ENCODE data around the gene NCOA1. TPM values are rescaled to one million over a fixed set of nuclear protein-coding genes. Genes with fewer than 3 reads are reported as not detected.

The NCOA1 gene
- total and polyA plus RNA-seq, 4 donors = 6.5 to 26.6 (median 16.3) TPM

DNA sequence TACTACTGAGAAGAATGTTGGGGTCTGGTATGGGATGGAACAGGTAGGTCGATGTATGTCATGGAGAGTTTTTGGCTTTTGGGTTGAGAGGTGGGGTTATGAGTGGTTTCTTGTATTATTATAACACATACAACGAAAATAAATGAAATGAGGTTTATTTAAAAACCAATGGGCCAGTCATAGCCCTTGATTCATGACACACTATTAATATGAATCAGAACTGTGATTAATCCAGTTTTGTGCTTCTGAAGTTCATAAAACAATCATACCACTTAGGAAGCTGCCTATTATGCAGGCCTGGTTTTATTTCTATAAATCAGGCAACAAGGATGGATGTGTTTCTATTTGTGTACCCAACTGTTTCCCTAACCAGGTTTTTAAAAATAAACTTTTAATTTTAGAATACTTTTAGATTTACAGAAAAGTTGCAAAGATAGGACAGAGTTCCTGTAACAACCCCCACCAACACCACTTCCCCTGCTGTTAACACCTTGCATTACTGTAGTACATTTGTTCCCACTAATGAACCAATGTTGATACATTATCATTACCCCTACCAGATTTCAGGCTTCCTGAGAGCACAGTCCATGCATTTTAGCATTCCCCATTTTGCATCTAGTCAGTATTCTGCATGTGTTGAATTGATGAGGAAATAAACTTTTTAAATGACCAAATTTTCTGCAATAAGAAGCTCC lies 37.5 kb upstream of the NCOA1 start:
- no peaks in the 10 kb centered on the region for H3K27me3 ChIP-seq (ENCODE audit: control insufficient read depth in 4 of 4, insufficient read depth in 4 of 4, low read length in 3 of 4)
- 90% methylated on average over 2 of the region's 2 CpGs for WGBS
- TF ChIP-seq YY1 (IDR thresholded peaks at IDR 0.05) (no peak), FOXA2 (IDR thresholded peaks at IDR 0.05) (no peak), JUND (IDR thresholded peaks at IDR 0.05) (no peak), HNF4G (IDR thresholded peaks at IDR 0.05) (no peak), EGR1 (IDR thresholded peaks at IDR 0.05; ENCODE audit: low read depth in 2 of 2) (no peak), TAF1 (conservative IDR thresholded peaks at IDR 0.05) (no peak), SP1 (IDR thresholded peaks at IDR 0.05) (no peak)
- TF ChIP-seq, protein P1, sequence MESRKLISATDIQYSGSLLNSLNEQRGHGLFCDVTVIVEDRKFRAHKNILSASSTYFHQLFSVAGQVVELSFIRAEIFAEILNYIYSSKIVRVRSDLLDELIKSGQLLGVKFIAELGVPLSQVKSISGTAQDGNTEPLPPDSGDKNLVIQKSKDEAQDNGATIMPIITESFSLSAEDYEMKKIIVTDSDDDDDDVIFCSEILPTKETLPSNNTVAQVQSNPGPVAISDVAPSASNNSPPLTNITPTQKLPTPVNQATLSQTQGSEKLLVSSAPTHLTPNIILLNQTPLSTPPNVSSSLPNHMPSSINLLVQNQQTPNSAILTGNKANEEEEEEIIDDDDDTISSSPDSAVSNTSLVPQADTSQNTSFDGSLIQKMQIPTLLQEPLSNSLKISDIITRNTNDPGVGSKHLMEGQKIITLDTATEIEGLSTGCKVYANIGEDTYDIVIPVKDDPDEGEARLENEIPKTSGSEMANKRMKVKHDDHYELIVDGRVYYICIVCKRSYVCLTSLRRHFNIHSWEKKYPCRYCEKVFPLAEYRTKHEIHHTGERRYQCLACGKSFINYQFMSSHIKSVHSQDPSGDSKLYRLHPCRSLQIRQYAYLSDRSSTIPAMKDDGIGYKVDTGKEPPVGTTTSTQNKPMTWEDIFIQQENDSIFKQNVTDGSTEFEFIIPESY (IDR thresholded peaks at IDR 0.05) = no peak
- TF ChIP-seq, protein P2, sequence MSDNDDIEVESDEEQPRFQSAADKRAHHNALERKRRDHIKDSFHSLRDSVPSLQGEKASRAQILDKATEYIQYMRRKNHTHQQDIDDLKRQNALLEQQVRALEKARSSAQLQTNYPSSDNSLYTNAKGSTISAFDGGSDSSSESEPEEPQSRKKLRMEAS (IDR thresholded peaks at IDR 0.05) = no peak
- TF ChIP-seq, protein P3, sequence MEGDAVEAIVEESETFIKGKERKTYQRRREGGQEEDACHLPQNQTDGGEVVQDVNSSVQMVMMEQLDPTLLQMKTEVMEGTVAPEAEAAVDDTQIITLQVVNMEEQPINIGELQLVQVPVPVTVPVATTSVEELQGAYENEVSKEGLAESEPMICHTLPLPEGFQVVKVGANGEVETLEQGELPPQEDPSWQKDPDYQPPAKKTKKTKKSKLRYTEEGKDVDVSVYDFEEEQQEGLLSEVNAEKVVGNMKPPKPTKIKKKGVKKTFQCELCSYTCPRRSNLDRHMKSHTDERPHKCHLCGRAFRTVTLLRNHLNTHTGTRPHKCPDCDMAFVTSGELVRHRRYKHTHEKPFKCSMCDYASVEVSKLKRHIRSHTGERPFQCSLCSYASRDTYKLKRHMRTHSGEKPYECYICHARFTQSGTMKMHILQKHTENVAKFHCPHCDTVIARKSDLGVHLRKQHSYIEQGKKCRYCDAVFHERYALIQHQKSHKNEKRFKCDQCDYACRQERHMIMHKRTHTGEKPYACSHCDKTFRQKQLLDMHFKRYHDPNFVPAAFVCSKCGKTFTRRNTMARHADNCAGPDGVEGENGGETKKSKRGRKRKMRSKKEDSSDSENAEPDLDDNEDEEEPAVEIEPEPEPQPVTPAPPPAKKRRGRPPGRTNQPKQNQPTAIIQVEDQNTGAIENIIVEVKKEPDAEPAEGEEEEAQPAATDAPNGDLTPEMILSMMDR (IDR thresholded peaks at IDR 0.05; ENCODE audit: low read depth, low read length, missing input control) = no peak
- TF ChIP-seq, protein P4, sequence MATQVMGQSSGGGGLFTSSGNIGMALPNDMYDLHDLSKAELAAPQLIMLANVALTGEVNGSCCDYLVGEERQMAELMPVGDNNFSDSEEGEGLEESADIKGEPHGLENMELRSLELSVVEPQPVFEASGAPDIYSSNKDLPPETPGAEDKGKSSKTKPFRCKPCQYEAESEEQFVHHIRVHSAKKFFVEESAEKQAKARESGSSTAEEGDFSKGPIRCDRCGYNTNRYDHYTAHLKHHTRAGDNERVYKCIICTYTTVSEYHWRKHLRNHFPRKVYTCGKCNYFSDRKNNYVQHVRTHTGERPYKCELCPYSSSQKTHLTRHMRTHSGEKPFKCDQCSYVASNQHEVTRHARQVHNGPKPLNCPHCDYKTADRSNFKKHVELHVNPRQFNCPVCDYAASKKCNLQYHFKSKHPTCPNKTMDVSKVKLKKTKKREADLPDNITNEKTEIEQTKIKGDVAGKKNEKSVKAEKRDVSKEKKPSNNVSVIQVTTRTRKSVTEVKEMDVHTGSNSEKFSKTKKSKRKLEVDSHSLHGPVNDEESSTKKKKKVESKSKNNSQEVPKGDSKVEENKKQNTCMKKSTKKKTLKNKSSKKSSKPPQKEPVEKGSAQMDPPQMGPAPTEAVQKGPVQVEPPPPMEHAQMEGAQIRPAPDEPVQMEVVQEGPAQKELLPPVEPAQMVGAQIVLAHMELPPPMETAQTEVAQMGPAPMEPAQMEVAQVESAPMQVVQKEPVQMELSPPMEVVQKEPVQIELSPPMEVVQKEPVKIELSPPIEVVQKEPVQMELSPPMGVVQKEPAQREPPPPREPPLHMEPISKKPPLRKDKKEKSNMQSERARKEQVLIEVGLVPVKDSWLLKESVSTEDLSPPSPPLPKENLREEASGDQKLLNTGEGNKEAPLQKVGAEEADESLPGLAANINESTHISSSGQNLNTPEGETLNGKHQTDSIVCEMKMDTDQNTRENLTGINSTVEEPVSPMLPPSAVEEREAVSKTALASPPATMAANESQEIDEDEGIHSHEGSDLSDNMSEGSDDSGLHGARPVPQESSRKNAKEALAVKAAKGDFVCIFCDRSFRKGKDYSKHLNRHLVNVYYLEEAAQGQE (IDR thresholded peaks at IDR 0.05) = no peak
- no peaks in the 10 kb centered on the region for H3K36me3 ChIP-seq (ENCODE audit: control insufficient read depth in 4 of 4, insufficient read depth in 3 of 4, low read depth in 1 of 4, low read length in 3 of 4)
- H3K4me1 ChIP-seq (ENCODE audit: control insufficient read depth in 4 of 4, insufficient read depth in 4 of 4, low read length in 3 of 4) = no peaks in the 10 kb centered on the region
- H3K9ac ChIP-seq (ENCODE audit: low read depth in 1 of 2, low read length in 2 of 2) = no peak overlapping the region
- H3K4me3 ChIP-seq (ENCODE audit: low read depth in 1 of 3, low read length in 3 of 3) = no peak overlapping the region
- no peak overlapping the region for H3K27ac ChIP-seq (ENCODE audit: low read depth in 1 of 2, low read length in 2 of 2)
- H3K9me3 ChIP-seq (ENCODE audit: control insufficient read depth in 4 of 4, low read length in 3 of 4) = peaks cover 0 to 11% (median 3%) of the 10 kb centered on the region in 4 donors
- no peak for DNase-seq (ENCODE audit: low spot score)

DNA sequence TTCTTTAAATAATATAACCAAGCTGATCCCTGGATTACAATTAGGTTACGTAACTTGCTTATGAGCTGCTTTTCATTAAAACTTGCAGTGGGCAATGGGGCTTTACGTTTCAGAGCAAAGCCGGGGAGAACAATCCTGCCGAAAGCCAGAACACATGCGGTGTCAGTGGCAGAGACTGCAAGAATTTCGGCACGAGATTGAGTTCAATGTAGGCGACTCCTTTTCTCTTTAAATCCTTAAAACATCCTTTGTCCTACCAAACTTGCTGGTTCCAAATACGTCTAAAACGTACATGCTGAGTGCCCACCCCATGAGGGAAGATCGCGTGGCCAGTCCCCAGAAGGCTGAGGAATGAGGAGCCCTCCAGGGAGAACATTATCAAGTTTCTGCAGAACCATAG lies 36.8 kb upstream of the NCOA1 start:
- H3K27me3 ChIP-seq (ENCODE audit: control insufficient read depth in 4 of 4, insufficient read depth in 4 of 4, low read length in 3 of 4) = no peaks in the 10 kb centered on the region
- H3K36me3 ChIP-seq (ENCODE audit: control insufficient read depth in 4 of 4, insufficient read depth in 3 of 4, low read depth in 1 of 4, low read length in 3 of 4) = no peaks in the 10 kb centered on the region
- DNase-seq (ENCODE audit: low spot score) = no peak
- H3K9ac ChIP-seq (ENCODE audit: low read depth in 1 of 2, low read length in 2 of 2) = no peak overlapping the region
- no peak overlapping the region for H3K27ac ChIP-seq (ENCODE audit: low read depth in 1 of 2, low read length in 2 of 2)
- no peak overlapping the region for H3K4me3 ChIP-seq (ENCODE audit: low read depth in 1 of 3, low read length in 3 of 3)
- WGBS = 66% methylated on average over 12 of the region's 12 CpGs
- no peaks in the 10 kb centered on the region for H3K4me1 ChIP-seq (ENCODE audit: control insufficient read depth in 4 of 4, insufficient read depth in 4 of 4, low read length in 3 of 4)
- TF ChIP-seq, protein P5, sequence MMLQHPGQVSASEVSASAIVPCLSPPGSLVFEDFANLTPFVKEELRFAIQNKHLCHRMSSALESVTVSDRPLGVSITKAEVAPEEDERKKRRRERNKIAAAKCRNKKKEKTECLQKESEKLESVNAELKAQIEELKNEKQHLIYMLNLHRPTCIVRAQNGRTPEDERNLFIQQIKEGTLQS (IDR thresholded peaks at IDR 0.05) = no peak
- no peak for TF ChIP-seq HNF4A (conservative IDR thresholded peaks at IDR 0.05)
- H3K9me3 ChIP-seq (ENCODE audit: control insufficient read depth in 4 of 4, low read length in 3 of 4) = peaks cover 0 to 6% (median 3%) of the 10 kb centered on the region in 4 donors

Measured in liver (tissue), 9 donors.